Mesendoderm (in vitro differentiated cells): ENCODE measurements around the gene TP73. TPM values are rescaled to one million over a fixed set of nuclear protein-coding genes. Genes with fewer than 3 reads are reported as not detected.

Experiments used
- DNase-seq: peaks from one replicate; pipeline ENCODE4 v3.0.0; 2013
- H2AK5ac ChIP-seq: 2 replicates; pipeline ENCODE4 v1.6.1; 2013; ENCODE audit warnings: low read length, inconsistent platforms
- H2BK120ac ChIP-seq: 2 replicates; pipeline ENCODE4 v1.6.1; 2013; ENCODE audit warnings: low read depth, mild to moderate bottlenecking, low read length, moderate library complexity, mixed read lengths
- H2BK15ac ChIP-seq: replicated peaks from 2 replicates; pipeline ENCODE4 v1.6.1; 2013; ENCODE audit warnings: low read depth, mild to moderate bottlenecking, moderate library complexity
- H2BK5ac ChIP-seq: 2 replicates; pipeline ENCODE4 v1.6.1; 2013; ENCODE audit warnings: low read length, inconsistent platforms
- H3K18ac ChIP-seq: 2 replicates; pipeline ENCODE4 v1.6.1; 2013; ENCODE audit warnings: mild to moderate bottlenecking, low read length, mixed read lengths
- H3K23ac ChIP-seq: one replicate; pipeline ENCODE4 v1.6.1; 2013; ENCODE audit warnings: low read length
- H3K27ac ChIP-seq: 2 replicates; pipeline ENCODE4 v1.5.1; 2013; ENCODE audit warnings: low read depth, mild to moderate bottlenecking, inconsistent platforms, low read length, moderate library complexity
- H3K27me3 ChIP-seq: 2 replicates; pipeline ENCODE4 v1.6.1; 2013; ENCODE audit warnings: low read length, control low read depth, mild to moderate bottlenecking, inconsistent platforms; ENCODE audit not compliant: insufficient read depth, poor library complexity
- H3K36me3 ChIP-seq: 2 replicates; pipeline ENCODE4 v1.6.1; 2013; ENCODE audit warnings: low read length, inconsistent platforms; ENCODE audit not compliant: control insufficient read depth, insufficient read depth
- H3K4ac ChIP-seq: one replicate; pipeline ENCODE4 v1.6.1; 2013; ENCODE audit warnings: low read depth, mild to moderate bottlenecking, low read length, moderate library complexity
- H3K4me1 ChIP-seq: 2 replicates; pipeline ENCODE4 v1.6.1; 2013; ENCODE audit warnings: low read depth, low read length, inconsistent platforms; ENCODE audit not compliant: control insufficient read depth
- H3K4me2 ChIP-seq: 2 replicates; pipeline ENCODE4 v1.6.1; 2013; ENCODE audit warnings: low read length
- H3K4me3 ChIP-seq: 2 replicates; pipeline ENCODE4 v1.5.1; 2013; ENCODE audit warnings: mild to moderate bottlenecking, low read length
- H3K56ac ChIP-seq: one replicate; pipeline ENCODE4 v1.6.1; 2013; ENCODE audit warnings: low read length
- H3K79me1 ChIP-seq: 2 replicates; pipeline ENCODE4 v1.6.1; 2013; ENCODE audit warnings: low read length, inconsistent platforms
- H3K79me2 ChIP-seq: 2 replicates; pipeline ENCODE4 v1.6.1; 2013; ENCODE audit warnings: mild to moderate bottlenecking, low read length; ENCODE audit not compliant: control insufficient read depth, insufficient read depth
- H3K9ac ChIP-seq: 2 replicates; pipeline ENCODE4 v1.6.1; 2013; ENCODE audit warnings: low read length, inconsistent platforms
- H4K5ac ChIP-seq: one replicate; pipeline ENCODE4 v1.6.1; 2013; ENCODE audit warnings: low read length
- H4K8ac ChIP-seq: one replicate; pipeline ENCODE4 v1.6.1; 2013; ENCODE audit warnings: low read depth, mild to moderate bottlenecking, control low read depth, low read length, moderate library complexity
- WGBS: extraction: QIAGEN DNeasy Blood & Tissue Kit; methylation state at CpG from one replicate; pipeline ENCODE4 v1.1.7; 2013; ENCODE audit warnings: low lambda C conversion rate, missing lambda C conversion rate; ENCODE audit not compliant: insufficient coverage; ENCODE audit errors: extremely low coverage; 5-methylcytosine and 5-hydroxymethylcytosine counted together
- small RNA-seq: library from polyadenylated mRNA; stranded (forward); fragments of <200 nt; extraction: miRNeasy Mini kit (QIAGEN cat#:217004); gene quantifications from one replicate; pipeline ENCODE3, GENCODE V24; 2013; ENCODE audit not compliant: insufficient read depth

The TP73 gene

DNA sequence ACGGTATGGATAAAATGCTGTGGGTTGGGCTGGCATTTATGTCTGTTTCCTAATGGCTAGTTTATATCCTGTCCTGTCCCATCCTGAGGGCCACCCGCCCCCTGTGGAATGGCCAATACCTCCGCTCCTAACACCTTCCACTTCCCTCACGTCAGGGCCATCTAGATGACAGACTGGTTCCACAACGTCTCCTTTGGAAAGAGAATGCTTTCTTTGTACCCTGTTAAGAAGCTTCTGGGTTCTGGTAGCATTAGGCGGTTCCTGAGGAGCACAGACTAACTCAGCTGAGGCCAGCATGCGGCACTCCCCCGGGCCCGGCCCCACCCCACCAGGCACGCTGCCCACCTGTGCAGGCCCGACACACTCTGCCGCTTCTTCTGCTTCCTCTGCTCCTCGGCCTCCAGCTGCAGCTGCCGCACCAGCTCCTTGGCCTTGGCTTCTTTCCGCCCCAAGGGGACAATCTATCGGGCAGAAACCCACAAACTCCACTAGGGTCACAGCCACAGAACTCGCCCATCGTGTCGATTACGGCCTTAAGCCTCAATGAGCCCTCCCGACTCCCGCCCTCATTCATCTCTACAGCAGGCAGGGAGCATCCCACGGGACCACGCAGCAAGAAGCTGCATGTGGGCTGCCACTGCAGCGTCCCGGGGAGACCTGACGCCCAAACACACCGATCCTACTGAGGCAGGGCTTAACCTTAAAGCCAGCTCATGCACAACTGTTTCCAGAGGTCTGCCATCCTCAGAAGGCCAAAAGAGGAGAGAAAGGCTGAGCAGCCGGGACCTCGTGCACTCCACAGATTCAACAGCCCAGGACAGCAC is 131.5 kb downstream of the TP73 start:
- no peak overlapping the region for H3K9ac ChIP-seq
- H2AK5ac ChIP-seq = no peak overlapping the region
- no peak overlapping the region for H3K4me2 ChIP-seq
- H2BK120ac ChIP-seq = no peak overlapping the region
- no peaks in the 10 kb centered on the region for H3K4me1 ChIP-seq
- H3K4me3 ChIP-seq = no peak overlapping the region
- H3K23ac ChIP-seq = no peak overlapping the region
- H4K8ac ChIP-seq = no peak overlapping the region
- H3K79me1 ChIP-seq = peaks cover 7% of the 10 kb centered on the region
- H3K4ac ChIP-seq = no peak overlapping the region
- no peak for DNase-seq
- H3K27me3 ChIP-seq = no peaks in the 10 kb centered on the region
- no peak overlapping the region for H4K5ac ChIP-seq
- H2BK15ac ChIP-seq = no peak overlapping the region
- H3K56ac ChIP-seq = no peak overlapping the region
- H3K79me2 ChIP-seq = peaks cover 7% of the 10 kb centered on the region
- H3K27ac ChIP-seq = no peak overlapping the region
- H3K18ac ChIP-seq = no peak overlapping the region
- WGBS = no CpG with 5 or more reads among the region's 30 CpGs
- H2BK5ac ChIP-seq = no peak overlapping the region
- H3K36me3 ChIP-seq = peaks cover 20% of the 10 kb centered on the region

DNA sequence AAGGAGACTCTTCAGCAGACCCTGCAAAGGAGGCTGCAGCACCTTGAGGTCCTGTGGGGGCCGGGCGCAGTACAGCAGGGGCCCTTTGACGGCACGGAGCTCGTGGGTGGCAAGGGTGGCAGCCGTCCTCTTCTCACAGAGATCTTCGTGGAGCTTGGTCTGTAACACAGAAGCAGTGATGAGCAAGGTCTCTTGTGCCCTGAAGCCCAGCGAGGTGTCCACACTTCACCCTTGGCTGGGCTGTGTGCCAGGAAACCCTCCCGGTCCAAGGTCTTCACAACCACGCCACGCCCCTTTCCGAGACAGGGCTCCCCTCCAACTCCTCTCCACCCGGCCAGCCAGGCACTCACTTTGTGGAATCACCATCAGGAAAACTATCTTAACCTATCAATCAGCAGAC is 132.7 kb downstream of the TP73 start:
- WGBS = no CpG with 5 or more reads among the region's 13 CpGs

DNA sequence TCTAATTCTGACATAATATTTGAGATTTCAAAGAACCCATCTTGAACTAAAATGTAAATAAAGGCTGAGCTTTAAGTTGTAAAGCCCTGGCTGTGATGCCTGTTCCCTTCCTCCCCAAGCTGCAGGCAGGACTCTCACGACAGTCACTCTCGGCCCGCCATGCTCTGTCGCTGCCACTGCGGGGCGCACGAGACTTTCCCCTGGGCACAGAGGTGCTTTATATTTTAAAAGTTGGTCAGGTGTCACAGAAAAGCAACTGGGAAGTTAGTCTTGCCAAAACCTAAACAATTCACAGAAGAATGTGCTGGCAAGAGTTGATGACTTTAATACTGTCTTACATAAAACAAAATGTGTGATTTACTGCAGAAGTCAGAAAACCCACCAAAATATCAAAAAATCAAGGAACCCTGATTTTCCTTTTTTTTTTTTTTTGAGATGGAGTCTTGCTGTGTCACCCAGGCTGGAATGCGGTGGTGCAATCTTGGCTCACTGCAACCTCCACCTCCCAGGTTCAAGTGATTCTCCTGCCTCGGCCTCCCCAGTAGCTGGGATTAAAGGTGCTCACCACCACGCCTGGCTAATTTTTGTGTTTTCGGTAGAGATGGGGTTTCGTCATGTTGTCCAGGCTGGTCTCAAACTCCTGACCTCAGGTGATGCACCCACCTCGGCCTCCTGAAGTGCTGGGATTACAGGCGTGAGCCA is 133.3 kb downstream of the TP73 start:
- Histone ChIP-seq H3K27ac (no peak overlapping the region), H4K5ac (no peak overlapping the region), H3K4me2 (no peak overlapping the region), H3K4me1 (no peaks in the 10 kb centered on the region), H3K27me3 (no peaks in the 10 kb centered on the region), H2BK5ac (no peak overlapping the region), H2BK15ac (no peak overlapping the region), H3K4ac (no peak overlapping the region), H3K18ac (no peak overlapping the region), H3K4me3 (no peak overlapping the region), H3K56ac (no peak overlapping the region), H4K8ac (no peak overlapping the region), H3K79me2 (peaks cover 23% of the 10 kb centered on the region), H2AK5ac (no peak overlapping the region), H2BK120ac (no peak overlapping the region), H3K36me3 (peaks cover 15% of the 10 kb centered on the region), H3K23ac (no peak overlapping the region), H3K79me1 (peaks cover 13% of the 10 kb centered on the region), H3K9ac (no peak overlapping the region)
- peak; percentile 57 for DNase-seq
- no CpG with 5 or more reads among the region's 14 CpGs for WGBS

More for the DNA sequence above, 132.7 kb downstream of the TP73 start:
- H3K4ac ChIP-seq = no peak overlapping the region
- no peak overlapping the region for H3K4me3 ChIP-seq
- H2AK5ac ChIP-seq = no peak overlapping the region
- H3K18ac ChIP-seq = no peak overlapping the region
- no peak overlapping the region for H4K8ac ChIP-seq
- H3K9ac ChIP-seq = no peak overlapping the region
- no peak overlapping the region for H2BK15ac ChIP-seq
- H3K27ac ChIP-seq = no peak overlapping the region
- H3K4me2 ChIP-seq = no peak overlapping the region
- peaks cover 18% of the 10 kb centered on the region for H3K79me2 ChIP-seq
- H3K23ac ChIP-seq = no peak overlapping the region
- no peaks in the 10 kb centered on the region for H3K4me1 ChIP-seq
- no peak overlapping the region for H2BK5ac ChIP-seq
- no peak overlapping the region for H3K56ac ChIP-seq
- DNase-seq = no peak
- no peak overlapping the region for H4K5ac ChIP-seq
- no peaks in the 10 kb centered on the region for H3K27me3 ChIP-seq
- no peak overlapping the region for H2BK120ac ChIP-seq
- peaks cover 17% of the 10 kb centered on the region for H3K36me3 ChIP-seq
- H3K79me1 ChIP-seq = peaks cover 10% of the 10 kb centered on the region

Small RNAs within 50 kb of the gene (small RNA-seq; reads per million reads assigned to genes)
- gene RF02197 = not detected
- not detected for gene RN7SL574P
